ENCODE data around the gene KIF11. TPM values are rescaled to one million over a fixed set of nuclear protein-coding genes. Genes with fewer than 3 reads are reported as not detected.
"Not testable (repeated sequence)": the region's sequence is repeated elsewhere in the genome, so short reads cannot be mapped to it uniquely, and the experiment has no call there.

Gene KIF11
- polyA plus RNA-seq (ENCODE audit: insufficient read length in 4 of 4), result 10 to 100 TPM; 27.9 to 34.2 (median 30.9) TPM

DNA sequence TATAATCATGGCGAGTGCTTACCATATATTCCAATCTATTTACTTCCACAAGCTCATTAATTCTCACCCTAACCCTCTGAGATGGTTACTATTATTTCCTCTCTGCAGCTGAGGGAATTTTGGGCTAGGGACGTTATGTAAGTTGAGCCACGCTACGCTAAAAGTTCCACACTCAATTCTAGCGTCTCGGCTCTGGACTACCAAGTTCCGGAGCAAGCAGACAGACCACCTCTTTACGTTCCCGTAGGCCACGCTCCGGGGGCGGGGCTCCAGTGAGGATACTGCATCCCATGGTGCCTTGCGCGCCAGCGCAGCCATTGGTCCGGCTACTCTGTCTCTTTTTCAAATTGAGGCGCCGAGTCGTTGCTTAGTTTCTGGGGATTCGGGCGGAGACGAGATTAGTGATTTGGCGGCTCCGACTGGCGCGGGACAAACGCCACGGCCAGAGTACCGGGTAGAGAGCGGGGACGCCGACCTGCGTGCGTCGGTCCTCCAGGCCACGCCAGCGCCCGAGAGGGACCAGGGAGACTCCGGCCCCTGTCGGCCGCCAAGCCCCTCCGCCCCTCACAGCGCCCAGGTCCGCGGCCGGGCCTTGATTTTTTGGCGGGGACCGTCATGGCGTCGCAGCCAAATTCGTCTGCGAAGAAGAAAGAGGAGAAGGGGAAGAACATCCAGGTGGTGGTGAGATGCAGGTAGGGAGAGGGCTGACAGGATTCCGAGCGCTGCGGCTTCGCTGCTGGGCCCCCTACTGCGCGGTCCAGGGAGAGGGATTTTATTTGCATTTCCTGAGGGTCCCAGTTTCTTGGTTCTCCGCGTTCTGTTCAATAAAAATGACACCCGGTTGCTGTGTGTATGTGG is at the start of gene KIF11:
KIF11 (plus strand) TSS at position 370 of the 858 bp plus-strand sequence; CDS start at position 616, 246 bp downstream.
- peak; percentile 88 to 98 (median 96) for DNase-seq (ENCODE audit: low read depth in 4 of 4, low spot score in 2 of 4)

DNA sequence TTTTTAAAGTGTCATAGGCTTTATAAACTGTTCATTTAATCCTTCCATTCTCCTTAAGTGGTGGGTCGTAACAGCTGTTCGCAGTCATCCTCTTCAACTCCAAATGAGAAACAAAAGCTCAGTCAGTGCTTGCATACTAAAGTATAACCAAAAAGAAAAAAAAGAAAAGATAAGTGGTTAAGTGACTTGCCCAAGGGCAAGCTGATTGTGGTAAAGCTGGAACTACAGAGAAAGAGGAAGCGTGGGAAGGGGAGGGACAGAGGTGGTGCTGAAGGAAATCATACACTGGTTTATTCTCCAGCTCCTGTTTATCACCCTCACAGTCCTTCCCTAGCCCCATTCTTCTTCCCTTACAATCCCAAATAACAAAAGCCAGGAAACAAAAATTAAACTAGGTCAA is 48.6 kb upstream of the KIF11 start:
- no peak for DNase-seq (ENCODE audit: low read depth in 4 of 4, low spot score in 2 of 4)

- DNase-seq (ENCODE audit: low read depth in 4 of 4, low spot score in 2 of 4), result no peak
These were observed 47.4 kb upstream of the KIF11 start for GRCh38 chr10:92545556-92545955.

- no peak for DNase-seq (ENCODE audit: low read depth in 4 of 4, low spot score in 2 of 4)
These were observed 45.3 kb upstream of the KIF11 start for GRCh38 chr10:92547676-92548075.

DNA sequence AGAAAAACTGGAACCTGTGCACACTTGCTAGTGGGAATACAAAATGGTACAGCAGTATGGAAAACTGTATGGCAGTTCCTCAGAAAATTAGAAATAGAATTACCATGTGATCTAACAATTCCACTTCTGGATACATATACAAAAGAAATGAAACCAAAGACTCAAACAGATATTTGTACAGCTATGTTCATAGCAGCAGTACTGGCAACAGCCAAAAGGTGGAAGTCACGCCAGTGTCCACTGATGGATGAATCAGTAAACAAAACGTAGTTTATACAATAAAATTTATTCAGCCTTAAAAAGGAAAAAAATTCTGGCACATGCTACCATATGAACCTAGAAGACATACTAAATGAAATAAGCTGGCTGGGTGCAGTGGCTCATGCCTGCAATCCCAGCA is 42.0 kb upstream of the KIF11 start:
- DNase-seq (ENCODE audit: low read depth in 4 of 4, low spot score in 2 of 4), result no peak

DNA sequence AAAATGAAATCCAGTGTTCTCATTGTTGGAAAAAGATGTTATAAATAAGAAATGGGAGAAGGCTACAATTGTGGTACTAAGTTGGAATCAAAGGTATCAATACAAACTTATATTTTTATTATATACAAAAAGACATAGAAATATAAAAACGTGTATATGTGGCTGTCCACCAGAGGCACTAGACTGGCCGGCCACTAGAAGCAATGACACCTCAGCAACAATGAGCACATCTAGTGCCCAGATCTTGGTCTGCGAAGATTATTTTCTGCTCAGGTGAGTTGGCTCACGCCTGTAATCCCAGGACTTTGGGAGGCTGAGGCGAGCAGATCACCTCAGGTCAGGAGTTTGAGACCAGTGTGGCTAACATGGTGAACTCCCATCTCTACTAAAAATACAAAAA is 40.6 kb upstream of the KIF11 start:
- no peak for DNase-seq (ENCODE audit: low read depth in 4 of 4, low spot score in 2 of 4)

- DNase-seq (ENCODE audit: low read depth in 4 of 4, low spot score in 2 of 4), result no peak
These were observed 39.0 kb upstream of the KIF11 start for GRCh38 chr10:92553959-92554358.

GRCh38 chr10:92559046-92559445 is 33.9 kb upstream of the KIF11 start:
- DNase-seq (ENCODE audit: low read depth in 4 of 4, low spot score in 2 of 4), result no peak

- no peak for DNase-seq (ENCODE audit: low read depth in 4 of 4, low spot score in 2 of 4)
These were observed 30.5 kb upstream of the KIF11 start for GRCh38 chr10:92562424-92562823.

GRCh38 chr10:92567952-92568600 is 24.9 kb upstream of the KIF11 start:
- no peak for DNase-seq (ENCODE audit: low read depth in 4 of 4, low spot score in 2 of 4)

GRCh38 chr10:92569071-92569470 is 23.9 kb upstream of the KIF11 start:
- no peak for DNase-seq (ENCODE audit: low read depth in 4 of 4, low spot score in 2 of 4)

DNA sequence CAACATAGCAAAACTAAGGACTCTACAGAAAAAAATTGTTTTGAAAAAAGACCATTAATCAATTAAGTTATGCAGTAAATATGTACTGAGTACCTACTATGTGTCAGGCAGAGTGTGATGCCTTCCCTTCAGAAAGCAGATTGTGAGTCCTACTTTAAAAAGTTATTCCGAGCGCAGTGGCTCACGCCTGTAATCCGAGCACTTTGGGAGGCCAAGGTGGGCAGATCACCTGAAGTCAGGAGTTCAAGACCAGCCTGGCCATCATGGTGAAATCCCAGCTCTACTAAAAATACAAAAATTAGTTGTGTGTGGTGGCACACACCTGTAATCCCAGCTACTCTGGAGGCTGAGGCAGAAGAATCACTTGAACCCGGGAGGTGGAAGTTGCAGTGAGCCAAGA is 23.3 kb upstream of the KIF11 start:
- DNase-seq (ENCODE audit: low read depth in 4 of 4, low spot score in 2 of 4), result not testable (repeated sequence)

- DNase-seq (ENCODE audit: low read depth in 4 of 4, low spot score in 2 of 4), result no peak
These were observed 21.3 kb upstream of the KIF11 start for GRCh38 chr10:92571649-92572048.

DNA sequence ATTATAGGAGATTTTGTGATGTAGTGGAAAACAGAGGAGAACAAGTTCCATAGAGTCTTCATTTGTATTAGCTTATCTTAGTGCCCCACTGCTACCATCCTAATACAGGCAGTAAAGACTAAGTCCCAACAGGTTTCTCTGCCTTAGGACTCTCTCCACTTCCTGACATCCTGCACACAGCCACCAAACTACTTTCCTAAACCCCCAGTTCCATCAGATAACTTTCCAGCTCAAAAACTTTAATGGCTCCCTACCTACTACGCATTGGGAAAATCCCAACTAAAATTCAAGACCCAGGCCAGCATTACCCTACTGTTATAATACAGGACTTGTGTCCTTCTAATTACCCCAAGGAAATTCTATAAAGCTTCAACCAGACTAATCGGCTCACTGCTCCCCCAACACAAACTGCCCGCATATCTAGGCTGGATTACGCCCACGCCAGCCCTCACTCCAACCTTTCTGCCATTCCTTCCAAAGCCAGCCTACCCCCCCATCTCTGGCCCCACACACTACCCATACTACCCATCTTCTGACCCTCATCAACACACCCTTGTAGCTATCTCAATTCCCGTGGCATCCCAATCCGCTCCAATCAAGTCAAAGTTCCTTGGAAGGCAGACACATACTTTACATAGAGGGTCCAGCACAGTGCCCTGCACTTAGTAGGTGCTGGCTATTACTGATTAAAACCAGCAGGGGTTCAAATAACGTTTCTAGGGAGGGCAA is 20.4 kb upstream of the KIF11 start:
- DNase-seq (ENCODE audit: low read depth in 4 of 4, low spot score in 2 of 4), result no peak

GRCh38 chr10:92573091-92573797 is 19.7 kb upstream of the KIF11 start:
- DNase-seq (ENCODE audit: low read depth in 4 of 4, low spot score in 2 of 4), result no peak

DNA sequence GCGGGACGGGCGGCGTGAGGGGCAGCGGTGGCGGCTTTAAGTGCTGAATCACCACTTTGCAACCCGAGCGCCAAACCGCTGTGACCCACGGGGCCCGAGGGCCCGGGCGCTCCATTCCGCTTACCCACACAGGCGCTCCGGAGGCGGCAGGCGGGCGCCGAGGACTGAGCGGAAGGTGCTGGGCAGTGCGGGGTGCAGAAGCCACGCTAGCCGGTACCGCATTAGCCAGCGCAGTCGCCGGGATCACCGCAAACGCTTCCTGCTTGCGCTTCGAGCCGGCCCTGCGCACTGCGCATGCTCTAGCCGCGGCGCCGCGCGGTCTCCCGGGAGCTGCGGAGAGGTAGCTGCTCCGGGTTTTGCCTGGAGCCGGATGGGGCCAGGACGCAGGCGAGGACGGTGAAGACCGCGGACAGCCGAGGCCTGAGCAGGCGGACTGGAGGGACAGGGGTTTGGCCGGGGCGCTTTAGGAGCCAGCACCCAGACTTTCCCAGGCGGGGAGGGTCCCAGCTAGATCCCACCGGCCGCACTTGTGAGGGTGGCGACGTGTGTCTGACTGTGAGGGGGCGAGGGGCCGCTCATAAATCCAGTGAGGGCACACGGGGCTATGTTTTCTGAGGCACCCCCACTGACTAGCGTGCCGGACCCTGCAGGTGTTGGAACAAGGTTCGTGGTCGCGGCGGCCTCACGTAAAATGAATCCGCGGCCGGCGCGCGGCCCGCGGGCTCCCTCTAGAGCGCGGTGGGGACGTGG is 19.0 kb upstream of the KIF11 start, which contains the start of gene IDE:
IDE (minus strand) TSS at position 296 of the 750 bp plus-strand sequence; CDS start at position 222, 74 bp downstream.
- DNase-seq (ENCODE audit: low read depth in 4 of 4, low spot score in 2 of 4), result peak in 2 of 4 donors; percentile 78 to 81

DNA sequence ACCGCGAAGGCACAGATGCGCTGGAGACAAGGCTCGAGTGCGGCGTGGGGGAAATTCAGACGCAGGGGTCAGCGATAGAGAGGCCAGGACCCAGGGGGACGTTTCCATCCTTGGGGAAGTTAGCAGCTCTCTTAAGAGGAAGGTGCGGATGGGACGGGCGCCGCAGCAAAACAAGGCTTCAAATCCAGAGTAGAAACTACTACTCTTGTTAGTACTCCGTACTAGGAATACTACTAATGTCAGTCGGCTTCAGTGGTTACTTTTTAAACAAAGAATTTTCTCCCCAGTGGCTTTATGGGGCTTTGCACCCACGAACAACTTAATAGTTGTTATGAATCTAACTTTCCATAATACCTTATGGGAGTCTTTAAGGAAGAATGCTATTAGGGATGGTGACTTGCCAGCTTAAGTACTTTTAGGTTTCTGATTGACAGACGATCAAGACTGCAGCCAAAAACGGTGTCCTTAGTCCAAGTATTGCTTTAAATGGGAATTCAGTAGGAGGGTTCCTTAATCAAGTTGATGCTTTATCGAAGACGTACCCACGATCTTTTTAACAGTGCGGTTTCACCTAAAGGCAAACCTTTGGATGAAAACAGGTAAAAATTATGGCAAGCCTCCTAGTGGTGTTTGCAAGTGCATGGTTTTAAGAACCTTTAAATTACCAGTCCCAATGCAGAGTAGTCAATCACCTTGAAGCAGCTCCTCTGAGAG is 18.2 kb upstream of the KIF11 start:
- peak in 1 of 4 donors; percentile 63 for DNase-seq (ENCODE audit: low read depth in 4 of 4, low spot score in 2 of 4)

- no peak for DNase-seq (ENCODE audit: low read depth in 4 of 4, low spot score in 2 of 4)
These were observed 17.0 kb upstream of the KIF11 start for GRCh38 chr10:92575961-92576360.

DNA sequence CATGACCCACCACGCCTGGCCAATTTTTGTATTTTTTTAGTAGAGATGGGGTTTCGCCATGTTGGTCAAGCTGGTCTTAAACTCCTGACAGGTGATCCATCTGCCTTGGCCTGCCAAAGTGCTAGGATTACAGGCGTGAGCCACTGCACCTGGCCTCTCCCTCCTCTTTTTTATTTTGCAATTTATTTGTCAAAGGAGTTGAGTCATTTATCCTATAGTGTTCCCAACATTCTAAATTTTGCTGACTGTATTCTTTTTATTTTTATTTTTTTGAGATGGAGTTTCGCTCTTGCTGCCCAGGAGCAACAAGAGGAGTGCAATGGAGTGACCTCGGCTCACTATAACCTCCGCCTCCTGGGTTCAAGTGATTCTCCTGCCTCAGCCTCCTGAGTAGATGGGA is 10.6 kb upstream of the KIF11 start:
- DNase-seq (ENCODE audit: low read depth in 4 of 4, low spot score in 2 of 4), result not testable (repeated sequence)

All from left renal cortex interstitium (tissue), 4 donors.